SK-N-SH treated with all-trans-retinoic acid at 6 μM for 48 hours (cell line): Measurements from ENCODE around the gene SYNE3.

Source experiments
- ATAC-seq: fragments of 200-7000 bp; cut with Tn5 transposase; 3 replicates; pipeline ENCODE4 v1.9.1; 2020; ENCODE audit warnings: mild to moderate bottlenecking, moderate library complexity
- BACH2 ChIP-seq: fragments of 250-450 bp; sonication (Bioruptor Pico); IDR thresholded peaks from 2 replicates; pipeline ENCODE4 v1.9.0; 2021; ENCODE audit warnings: mild to moderate bottlenecking, borderline replicate concordance
- CREB5 ChIP-seq: fragments of 250-450 bp; sonication (Bioruptor Pico); IDR thresholded peaks from 2 replicates; pipeline ENCODE4 v1.5.1; 2020; ENCODE audit warnings: low read depth, mild to moderate bottlenecking, moderate library complexity
- CSDC2 ChIP-seq: fragments of 250-450 bp; sonication (Bioruptor Pico); IDR thresholded peaks from 2 replicates; pipeline ENCODE4 v1.5.0; 2020; ENCODE audit warnings: mild to moderate bottlenecking, moderate library complexity
- CSRNP3 ChIP-seq: fragments of 250-450 bp; sonication (Bioruptor Pico); IDR thresholded peaks from 2 replicates; pipeline ENCODE4 v1.5.1; 2021; ENCODE audit warnings: mild to moderate bottlenecking, moderate library complexity
- ESRRG ChIP-seq: fragments of 250-450 bp; sonication (Bioruptor Pico); IDR thresholded peaks from 2 replicates; pipeline ENCODE4 v1.6.1; 2021; ENCODE audit warnings: mild to moderate bottlenecking
- GLIS3 ChIP-seq: fragments of 250-450 bp; sonication (Bioruptor Pico); IDR thresholded peaks from 2 replicates; pipeline ENCODE4 v1.5.0; 2020; ENCODE audit warnings: mild to moderate bottlenecking, moderate library complexity
- POU6F1 ChIP-seq: fragments of 250-450 bp; sonication (Bioruptor Pico); IDR thresholded peaks from 2 replicates; pipeline ENCODE4 v1.8.0; 2021; ENCODE audit warnings: low read depth, mild to moderate bottlenecking, moderate library complexity, borderline replicate concordance
- RARB ChIP-seq: fragments of 250-450 bp; sonication (Bioruptor Pico); IDR thresholded peaks from 2 replicates; pipeline ENCODE4 v1.8.0; 2021; ENCODE audit warnings: mild to moderate bottlenecking, moderate library complexity
- SNAI2 ChIP-seq: fragments of 250-450 bp; sonication (Bioruptor Pico); IDR thresholded peaks from 2 replicates; pipeline ENCODE4 v1.5.0; 2020; ENCODE audit warnings: mild to moderate bottlenecking, moderate library complexity
- TCF4 ChIP-seq: fragments of 250-450 bp; sonication (Bioruptor Pico); IDR thresholded peaks from 2 replicates; pipeline ENCODE4 v1.8.0; 2021; ENCODE audit warnings: mild to moderate bottlenecking, moderate library complexity, borderline replicate concordance
- TSHZ2 ChIP-seq: fragments of 250-450 bp; sonication (Bioruptor Pico); IDR thresholded peaks from 2 replicates; pipeline ENCODE4 v1.5.0; 2020; ENCODE audit warnings: mild to moderate bottlenecking, moderate library complexity
- ZC3H10 ChIP-seq: fragments of 250-450 bp; sonication (Bioruptor Pico); IDR thresholded peaks from 2 replicates; pipeline ENCODE4 v1.5.1; 2021; ENCODE audit warnings: mild to moderate bottlenecking, moderate library complexity
- ZFP3 ChIP-seq: fragments of 250-450 bp; sonication (Bioruptor Pico); IDR thresholded peaks from 2 replicates; pipeline ENCODE4 v1.5.0; 2020; ENCODE audit warnings: mild to moderate bottlenecking, moderate library complexity
- ZFP30 ChIP-seq: fragments of 450-650 bp; formaldehyde crosslinking; IDR thresholded peaks from 2 replicates; pipeline ENCODE4 v1.5.0; 2022; ENCODE audit warnings: mild to moderate bottlenecking, moderate library complexity
- ZNF565 ChIP-seq: fragments of 450-650 bp; formaldehyde crosslinking; conservative IDR thresholded peaks from 2 replicates; pipeline ENCODE4 v1.5.0; 2020; ENCODE audit warnings: low read depth, mild to moderate bottlenecking, moderate library complexity
- ZNF70 ChIP-seq: fragments of 450-650 bp; formaldehyde crosslinking; IDR thresholded peaks from 2 replicates; pipeline ENCODE4 v1.5.0; 2020; ENCODE audit warnings: mild to moderate bottlenecking, moderate library complexity
- ZNF8 ChIP-seq: fragments of 450-650 bp; formaldehyde crosslinking; IDR thresholded peaks from 2 replicates; pipeline ENCODE4 v1.5.0; 2020; ENCODE audit warnings: mild to moderate bottlenecking, moderate library complexity

SYNE3 gene

GRCh38 chr14:95557291-95557690 is 40.8 kb upstream of the SYNE3 start:
- TF ChIP-seq ZNF8 (CRISPR knock-in tag) (no peak), ZNF70 (CRISPR knock-in tag) (no peak), TCF4 (no peak), TSHZ2 (CRISPR knock-in tag) (no peak), ZFP30 (CRISPR knock-in tag) (no peak), ESRRG (CRISPR knock-in tag) (no peak), SNAI2 (no peak), CSDC2 (CRISPR knock-in tag) (no peak), CREB5 (CRISPR knock-in tag) (no peak), GLIS3 (CRISPR knock-in tag) (no peak), ZC3H10 (CRISPR knock-in tag) (no peak), CSRNP3 (CRISPR knock-in tag) (no peak), BACH2 (CRISPR knock-in tag) (no peak)
- no peak for ATAC-seq

- TF ChIP-seq ZFP30 (CRISPR knock-in tag) (no peak), GLIS3 (CRISPR knock-in tag) (no peak), RARB (CRISPR knock-in tag) (no peak), BACH2 (CRISPR knock-in tag) (no peak), CSRNP3 (CRISPR knock-in tag) (no peak), ZNF565 (CRISPR knock-in tag) (no peak), SNAI2 (no peak), CSDC2 (CRISPR knock-in tag) (no peak), ESRRG (CRISPR knock-in tag) (no peak), CREB5 (CRISPR knock-in tag) (no peak)
- ATAC-seq: no peak
Observed at GRCh38 chr14:95555053-95555452, 38.6 kb upstream of the SYNE3 start.

- TF ChIP-seq POU6F1 (CRISPR knock-in tag) (no peak), ZFP3 (CRISPR knock-in tag) (no peak), TSHZ2 (CRISPR knock-in tag) (no peak), ZNF565 (CRISPR knock-in tag) (no peak), CSDC2 (CRISPR knock-in tag) (no peak)
- TF ChIP-seq, all 23 proteins: peak for 0
- no peak for ATAC-seq
Observed at GRCh38 chr14:95553141-95553540, 36.7 kb upstream of the SYNE3 start.
